Stimulated activated CD8-positive, alpha-beta memory T cell treated with anti-CD3 and anti-CD28 coated beads, Interleukin-4, amount 100 ng/mL, for 48 hours (primary cell): ENCODE results near the gene U2SURP.
"Not testable (repeated sequence)": the region's sequence is repeated elsewhere in the genome, so short reads cannot be mapped to it uniquely, and the experiment has no call there.

Experiments used
- DNase-seq: peaks from one replicate; pipeline ENCODE4 v3.0.0-alpha.2; 2020

U2SURP gene

DNA sequence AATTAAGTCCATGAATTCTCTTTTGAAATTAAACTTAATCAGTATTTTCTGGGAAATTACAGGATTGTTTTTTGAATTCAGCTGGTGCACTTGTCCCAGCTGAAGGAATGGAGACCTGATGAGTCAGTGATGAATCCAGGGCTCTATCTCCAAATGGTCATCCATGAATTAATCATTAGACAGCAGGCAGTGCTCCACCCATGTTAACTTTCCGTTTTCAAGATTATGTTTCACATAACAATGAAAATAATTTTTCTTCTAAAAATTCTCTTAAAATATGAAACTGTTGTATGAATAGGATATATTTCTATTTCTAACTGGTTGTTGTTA lies 24.0 kb upstream of the U2SURP start:
- no peak for DNase-seq

DNA sequence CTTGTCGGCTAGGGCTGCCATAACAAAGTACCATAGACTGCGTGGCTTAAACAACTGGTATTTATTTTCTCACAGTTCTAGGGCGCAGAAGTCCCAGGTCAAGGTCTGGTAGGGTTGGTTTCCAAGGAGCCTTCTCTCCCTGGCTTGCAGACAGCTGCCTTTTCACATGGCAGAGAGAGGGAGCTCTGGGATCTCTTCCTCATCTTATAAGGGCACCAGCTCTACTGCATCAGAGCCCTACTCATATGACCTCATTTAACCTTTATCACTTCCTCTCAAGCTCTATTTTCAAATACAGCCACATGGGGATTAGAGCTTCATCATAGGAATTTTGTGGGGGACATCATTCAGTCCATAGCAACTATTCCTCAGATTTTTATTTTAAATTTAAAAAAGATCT lies 20.3 kb upstream of the U2SURP start:
- no peak for DNase-seq

DNA sequence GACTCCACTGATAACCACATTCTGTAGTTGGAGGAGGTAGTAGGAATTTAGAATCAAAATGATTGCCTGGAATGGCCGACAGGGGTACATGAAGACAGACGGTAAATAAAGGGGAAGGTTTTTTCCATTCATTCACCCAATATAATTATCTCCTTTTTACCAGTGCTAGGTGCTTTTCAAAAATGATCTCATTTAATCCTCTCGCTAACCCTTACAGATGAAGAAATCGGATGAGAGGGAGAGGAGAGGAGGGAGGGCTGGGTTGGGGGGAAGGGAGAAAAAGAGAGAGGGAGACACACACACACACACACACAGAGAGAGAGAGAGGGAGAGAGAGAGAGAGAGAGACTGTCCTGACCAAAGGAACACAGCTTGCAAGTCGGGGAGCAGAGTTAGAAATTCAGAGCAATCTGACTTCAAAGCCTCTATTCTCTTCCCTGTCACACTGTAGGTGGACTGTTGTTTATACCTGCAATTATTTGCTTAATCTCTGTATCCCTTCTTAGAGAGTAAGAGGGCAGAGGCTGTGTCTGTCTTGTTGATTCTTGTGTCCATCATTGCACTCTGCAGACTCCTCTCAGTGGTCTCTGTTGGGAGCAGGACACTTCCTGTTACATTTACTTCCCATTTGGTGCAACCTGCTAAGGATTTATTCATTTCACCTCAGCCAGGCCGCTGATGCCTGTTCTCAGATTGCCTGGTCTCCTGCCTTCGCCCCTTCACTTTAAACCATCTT lies 19.2 kb upstream of the U2SURP start:
- DNase-seq, result no peak

DNA sequence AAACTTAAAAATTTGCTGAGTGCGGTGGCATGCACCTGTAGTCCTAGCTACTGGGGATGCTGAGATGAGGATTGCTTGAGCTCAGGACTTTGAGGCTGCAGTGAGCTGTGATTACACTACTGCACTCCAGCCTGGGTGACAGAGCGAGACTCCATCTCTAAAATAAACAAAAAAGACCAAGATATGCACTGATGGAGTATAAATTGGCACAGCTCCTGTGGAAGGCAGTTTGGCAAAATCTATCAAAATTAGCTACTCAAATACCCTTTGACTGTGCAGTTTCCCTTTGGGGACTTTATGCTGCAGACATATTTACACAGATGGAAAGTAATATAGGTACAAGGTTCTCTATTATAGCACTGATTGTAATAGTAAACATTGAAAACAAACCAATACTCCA lies 18.1 kb upstream of the U2SURP start:
- no peak for DNase-seq

DNA sequence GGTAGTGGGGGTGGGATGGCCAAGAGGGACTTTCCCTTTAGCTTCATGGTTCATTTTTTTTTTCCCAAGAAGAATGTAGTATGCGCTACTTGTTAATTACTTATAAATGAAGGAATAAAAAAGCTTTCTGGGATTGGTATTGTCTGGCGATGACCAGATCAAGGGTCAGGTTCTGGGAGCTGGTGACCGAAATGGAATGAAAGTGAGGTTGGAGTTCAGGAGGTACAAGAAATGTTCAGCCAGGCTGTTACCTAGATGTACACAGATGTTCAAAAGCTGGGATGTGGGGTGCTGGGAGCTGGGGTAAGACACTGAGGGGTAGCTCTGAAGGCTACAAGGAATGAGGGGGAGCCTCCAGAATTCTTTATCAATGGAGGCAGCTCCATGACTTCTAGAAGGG lies 17.1 kb upstream of the U2SURP start:
- DNase-seq, result no peak

DNA sequence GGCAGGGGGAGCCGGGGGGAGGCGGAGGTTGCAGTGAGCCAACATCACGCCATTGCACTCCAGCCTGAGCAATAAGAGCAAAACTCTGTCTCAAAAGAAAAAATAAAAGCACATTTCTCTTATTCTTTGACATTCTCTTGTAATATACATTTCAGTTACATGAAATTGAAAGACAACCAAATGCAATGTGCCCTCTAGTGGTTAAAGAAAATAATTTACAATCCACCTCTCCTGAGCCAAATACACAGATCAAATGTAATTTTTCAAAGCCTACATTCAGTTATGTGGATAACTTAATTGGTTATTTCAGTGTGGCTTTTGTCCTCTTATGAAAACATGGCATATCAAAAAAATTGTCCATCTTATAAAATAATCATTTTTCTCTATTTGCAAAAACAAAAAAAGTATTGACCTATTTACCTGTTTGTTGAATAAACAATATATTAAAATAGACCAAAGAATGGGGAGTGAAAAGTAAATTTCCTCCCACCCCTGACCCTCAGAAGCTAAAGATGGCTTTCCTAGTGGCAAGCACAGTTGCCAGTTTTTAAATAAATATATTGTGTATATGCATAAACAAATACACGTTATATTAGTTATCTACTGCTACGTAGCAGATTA lies 14.2 kb upstream of the U2SURP start:
- no peak for DNase-seq

DNA sequence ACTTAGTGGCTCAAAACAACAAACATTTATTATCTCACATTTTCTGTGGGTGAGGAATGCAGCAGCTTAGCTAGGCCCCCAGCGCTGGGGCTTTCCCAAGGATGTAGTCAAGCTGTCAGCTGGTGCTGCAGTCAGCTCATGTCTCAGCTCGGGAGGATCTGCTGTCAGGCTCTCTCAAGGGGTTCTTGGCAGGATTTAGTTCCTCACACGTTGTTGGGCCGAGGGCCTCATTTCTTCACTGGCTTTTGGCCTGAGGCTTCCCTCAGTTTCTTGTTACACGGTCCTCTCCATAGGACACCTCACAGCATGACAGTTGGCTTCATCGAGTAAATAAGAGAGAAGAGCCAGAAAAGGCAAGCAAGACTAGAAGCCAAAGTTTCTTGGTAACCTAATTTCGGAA lies 13.7 kb upstream of the U2SURP start:
- no peak for DNase-seq

DNA sequence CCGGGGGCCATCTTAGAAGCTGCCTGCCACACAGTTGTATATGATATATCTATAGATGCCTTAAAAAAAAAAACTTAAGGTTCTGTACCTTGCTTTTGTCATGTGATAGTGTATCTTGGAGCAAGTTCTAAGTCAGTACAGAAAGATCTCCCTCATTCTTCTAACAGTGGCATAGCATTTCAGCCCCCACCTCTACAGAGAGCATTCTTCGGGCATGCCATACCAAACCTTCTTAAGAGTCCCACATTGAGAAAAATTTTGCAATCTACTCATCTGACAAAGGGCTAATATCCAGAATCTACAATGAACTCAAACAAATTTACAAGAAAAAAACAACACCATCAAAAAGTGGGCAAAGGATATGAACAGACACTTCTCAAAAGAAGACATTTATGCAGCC lies 13.1 kb upstream of the U2SURP start:
- DNase-seq, result not testable (repeated sequence)

DNA sequence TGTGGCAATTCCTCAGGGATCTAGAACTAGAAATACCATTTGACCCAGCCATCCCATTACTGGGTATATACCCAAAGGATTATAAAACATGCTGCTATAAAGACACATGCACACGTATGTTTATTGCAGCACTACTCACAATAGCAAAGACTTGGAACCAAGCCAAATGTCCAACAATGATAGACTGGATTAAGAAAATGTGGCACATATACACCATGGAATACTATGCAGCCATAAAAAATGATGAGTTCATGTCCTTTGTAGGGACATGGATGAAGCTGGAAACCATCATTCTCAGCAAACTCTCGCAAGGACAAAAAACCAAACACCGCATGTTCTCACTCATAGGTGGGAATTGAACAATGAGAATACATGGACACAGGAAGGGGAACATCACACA lies 12.5 kb upstream of the U2SURP start:
- DNase-seq, result not testable (repeated sequence)

DNA sequence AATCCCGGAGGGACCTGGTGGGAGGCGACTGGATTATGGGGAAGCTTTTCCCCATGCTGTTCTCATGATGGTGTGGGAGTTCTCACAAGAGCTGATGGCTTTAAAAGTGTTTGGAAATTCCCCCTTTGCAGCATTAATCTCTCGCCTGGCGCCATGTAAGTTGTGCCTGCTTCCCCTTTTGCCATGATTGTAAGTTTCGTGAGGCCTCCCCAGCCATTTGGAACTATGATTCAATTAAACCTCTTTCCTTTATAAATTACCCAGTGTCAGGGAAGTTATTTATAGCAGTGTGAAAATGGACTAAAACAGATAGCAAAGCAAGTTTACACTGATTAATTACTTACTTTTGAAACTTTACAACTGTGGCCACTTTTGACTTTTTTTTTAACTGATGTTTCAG lies 10.6 kb upstream of the U2SURP start:
- DNase-seq, result no peak

DNA sequence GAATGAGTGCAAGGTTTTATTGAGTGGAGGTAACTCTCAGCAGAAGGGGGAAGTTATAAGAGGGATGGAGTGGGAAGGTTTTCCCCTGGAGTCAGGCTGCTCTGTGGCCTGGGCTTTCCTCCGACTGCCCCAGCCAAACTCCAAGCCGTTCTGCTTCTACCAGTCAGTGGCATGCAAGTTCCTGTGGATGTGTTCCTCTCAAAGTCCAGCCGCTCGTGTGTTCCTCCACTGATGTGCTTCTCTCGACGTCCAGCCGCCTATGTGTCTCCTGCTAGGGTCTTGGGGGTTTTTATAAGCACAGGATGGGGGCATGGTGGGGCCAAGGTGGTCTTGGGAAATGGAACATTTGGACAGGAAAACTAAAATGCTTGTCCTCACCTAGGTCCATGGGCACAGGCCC lies 9.0 kb upstream of the U2SURP start:
- no peak for DNase-seq

DNA sequence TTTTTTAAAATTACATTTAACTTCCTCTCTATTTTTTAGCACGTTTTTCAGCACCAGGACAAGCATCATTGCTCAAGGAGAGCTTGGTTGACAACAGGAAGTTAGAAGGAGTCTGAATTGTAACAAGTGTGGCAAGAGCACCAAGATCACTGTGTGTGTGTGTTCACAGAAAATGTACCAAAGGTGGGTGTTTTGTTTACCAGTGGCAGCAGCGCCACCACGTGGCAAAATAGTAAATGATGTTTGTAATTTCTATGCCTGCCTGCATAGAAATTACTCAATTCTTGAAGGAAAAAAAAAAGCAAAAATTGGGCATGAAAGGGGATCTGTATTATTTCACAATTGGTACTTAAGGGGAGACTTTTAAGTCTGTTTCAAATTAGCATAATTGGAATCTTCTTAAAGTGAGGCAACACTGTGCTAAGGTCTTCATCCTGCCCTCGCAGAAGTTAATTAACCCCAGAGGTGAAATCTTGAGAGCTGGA lies 7.4 kb upstream of the U2SURP start:
- DNase-seq, result peak; percentile 69

DNA sequence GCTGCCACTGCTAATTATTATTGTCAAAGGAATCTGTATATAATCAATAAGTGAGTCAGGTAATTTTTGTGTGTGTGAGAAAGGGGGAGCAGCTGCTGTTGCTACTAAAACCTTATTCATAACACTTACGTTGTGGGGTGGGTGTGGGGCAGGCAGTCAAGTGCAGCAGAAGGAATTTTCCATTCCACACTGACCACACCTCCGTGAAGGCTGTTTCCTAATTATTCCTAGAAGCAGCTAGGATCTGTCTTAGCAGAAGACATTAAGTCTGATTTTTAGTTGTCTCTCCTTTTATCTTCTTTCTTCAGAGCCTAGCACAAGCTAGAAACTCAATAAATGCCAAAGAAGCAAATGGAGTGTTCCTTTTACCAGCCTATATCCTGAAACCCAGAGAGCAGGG lies 4.0 kb upstream of the U2SURP start:
- DNase-seq, result no peak

DNA sequence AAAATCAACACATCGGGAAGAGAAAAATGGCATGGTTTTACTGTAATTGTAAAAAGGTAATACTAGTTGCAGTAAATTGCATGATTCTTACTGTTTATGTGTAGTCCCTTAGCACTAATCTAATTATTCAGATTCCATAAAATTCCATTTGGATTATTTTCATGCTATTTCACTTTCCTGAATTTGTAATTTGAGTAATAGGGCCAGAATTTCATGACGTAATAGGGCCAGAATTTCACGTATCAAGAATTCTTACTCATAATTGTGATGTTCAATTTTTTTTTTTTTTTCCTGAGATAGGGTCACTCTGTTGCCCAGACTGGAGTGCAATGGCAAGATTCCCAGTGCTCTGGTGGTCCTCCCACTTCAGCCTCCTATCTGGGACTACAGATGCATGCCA lies 2.9 kb upstream of the U2SURP start:
- DNase-seq, result no peak

DNA sequence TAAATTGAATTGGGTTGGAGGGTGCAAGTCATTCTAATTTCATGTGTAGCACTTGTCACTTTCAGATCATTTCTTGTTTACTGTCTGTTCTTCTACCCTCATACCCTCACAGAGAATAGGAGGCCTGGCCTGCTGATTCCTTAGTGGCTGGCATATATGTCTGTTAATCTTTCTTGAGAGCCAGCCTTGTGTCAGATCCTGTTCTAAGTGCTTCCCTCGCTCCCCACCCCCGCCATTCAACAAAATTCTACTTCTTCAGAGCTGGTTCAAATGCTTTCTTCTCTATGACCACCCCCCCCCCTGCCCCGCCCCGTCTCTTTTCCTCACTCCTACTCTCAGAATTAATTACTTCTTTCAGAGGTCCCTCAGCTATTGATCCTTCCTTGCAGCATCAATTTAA lies 1.5 kb upstream of the U2SURP start:
- DNase-seq, result no peak

DNA sequence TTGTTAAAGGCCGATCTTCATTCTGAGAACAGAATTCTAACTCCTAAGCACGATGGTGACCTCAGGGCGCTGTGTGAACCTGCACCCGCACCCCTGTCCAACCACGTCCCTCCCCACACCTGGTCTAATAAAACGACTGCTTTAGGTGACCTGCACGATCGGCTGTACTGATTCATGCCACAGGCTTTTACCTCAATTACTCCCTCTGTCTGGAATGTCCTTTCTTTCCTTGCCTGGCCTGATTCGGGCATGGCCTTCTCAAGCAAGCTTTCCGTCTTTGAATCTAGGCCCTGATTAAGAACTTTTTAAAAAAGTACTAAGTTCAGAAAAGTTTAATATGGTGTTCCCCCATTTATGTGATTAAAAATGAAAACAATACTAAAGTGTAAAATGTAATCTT lies 842 bp upstream of the U2SURP start:
- no peak for DNase-seq

DNA sequence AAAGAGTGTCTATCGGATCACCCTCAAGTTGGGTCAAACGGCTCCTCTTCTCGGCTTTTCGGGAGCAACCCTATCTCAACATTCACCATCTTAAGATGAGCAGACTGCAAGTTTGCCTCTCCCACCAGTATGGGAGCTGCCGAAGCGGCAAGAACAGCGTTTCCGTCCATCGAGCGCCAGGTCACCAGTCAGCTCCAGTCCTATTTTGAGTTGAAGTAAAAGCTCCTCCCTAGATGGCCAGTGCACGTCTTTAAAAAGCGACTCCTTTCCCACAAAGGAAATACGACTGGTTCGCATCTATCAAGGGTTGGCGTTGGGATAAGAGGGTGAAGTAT lies 369 bp upstream of the U2SURP start:
- DNase-seq, result peak; percentile 72

DNA sequence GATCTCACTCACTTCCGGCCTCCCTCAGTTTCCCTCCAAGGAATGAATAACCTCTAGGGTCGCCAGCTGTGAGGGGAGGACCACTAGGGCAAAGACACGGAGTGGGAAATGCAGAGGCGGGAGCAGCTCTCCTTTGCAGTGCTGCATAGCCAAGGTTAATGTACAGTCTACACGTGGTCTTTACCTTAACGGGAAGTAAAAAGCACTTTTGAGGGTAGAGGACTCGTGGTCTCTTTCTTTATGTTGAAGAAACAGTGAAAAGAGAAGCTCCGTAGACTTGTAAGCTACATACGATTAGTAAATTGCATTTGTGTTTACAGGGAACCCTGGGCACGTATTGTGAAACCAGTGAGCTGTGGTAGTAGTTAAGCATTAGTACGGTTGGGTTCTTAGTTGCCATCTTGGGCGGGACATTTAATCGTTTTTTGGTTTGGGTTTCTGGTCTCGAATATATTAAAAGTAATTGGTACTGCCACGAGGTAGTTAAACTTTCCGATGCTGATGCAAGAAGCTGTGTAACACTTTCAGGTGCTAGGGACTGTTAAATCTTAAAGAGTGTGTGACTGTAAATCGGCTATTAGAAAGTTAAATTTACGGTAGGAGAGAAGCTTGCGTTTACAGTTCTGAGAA lies 828 bp downstream of the U2SURP start:
- no peak for DNase-seq

DNA sequence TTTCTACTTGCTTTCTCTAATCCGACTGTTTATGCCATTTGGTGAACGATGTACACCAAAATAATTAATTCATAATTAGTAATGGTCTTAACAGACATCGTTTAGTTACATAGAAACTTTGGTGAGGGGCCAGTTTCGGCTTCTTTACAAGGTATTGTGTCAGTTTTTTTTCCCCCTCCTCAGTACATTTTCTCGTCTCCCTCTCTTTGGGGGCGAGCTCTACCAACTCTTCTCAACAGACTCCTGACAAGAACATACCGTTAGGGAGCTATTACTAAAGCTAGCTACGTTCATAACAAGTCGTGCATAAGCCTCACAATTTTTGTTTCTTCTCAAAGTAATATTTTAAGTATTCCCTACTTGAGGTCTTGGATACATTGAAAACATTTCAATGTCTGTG lies 1.4 kb downstream of the U2SURP start:
- no peak for DNase-seq

DNA sequence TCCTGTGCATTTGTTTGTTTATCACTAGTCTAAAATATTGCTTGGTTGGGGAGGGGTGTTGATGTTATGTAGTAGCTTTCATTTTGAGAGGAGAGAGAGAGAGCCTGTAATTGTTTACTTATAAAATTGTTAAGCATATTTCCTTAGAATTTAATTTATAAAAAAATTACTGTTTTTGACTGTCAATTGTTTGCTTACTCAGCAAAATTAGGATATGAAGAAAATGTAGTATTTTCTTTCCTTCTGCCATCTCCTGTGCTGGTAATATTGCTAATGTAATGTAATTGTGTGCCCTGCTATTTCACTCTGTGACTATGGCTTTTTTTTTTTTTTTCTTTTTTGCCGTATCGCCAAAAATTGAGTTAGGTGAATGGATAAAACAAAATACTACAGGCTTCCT lies 3.5 kb downstream of the U2SURP start:
- no peak for DNase-seq

DNA sequence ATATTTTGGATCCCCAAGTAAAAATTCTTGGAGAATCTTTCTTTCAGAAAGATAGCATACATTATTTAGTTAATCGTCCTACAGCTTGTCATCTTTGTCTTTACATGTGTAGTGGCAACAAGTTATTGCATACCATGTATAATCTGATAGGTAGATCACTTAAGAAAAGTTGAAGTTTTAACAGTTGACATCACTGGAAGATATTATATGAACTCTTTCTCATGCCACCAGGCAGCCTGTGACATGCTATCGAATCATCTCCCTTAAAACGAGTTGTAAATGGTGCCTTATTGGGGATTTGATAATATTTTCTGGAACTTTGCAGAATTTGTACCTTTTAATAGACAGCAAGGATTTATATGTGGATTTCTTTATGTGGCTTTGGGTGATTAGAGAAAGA lies 8.7 kb downstream of the U2SURP start:
- DNase-seq, result no peak

DNA sequence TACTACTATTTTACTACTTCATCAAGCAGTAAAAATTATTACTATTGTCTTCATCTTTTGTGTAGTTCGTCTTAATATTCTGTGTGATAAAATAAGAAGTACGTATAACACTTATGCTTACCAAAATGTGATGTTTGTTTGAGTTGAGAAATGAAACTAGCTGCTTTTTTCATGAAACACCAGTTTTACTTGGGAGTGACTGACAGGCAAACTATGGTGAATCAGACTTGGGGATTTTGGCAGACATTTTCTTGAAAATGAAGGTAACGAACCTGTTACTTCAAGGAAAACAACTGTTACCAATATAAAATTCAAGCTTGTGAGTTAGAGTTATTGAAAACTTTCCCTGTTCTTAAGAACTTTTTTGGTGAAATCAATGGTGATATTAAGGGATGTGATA lies 10.3 kb downstream of the U2SURP start:
- DNase-seq, result no peak

DNA sequence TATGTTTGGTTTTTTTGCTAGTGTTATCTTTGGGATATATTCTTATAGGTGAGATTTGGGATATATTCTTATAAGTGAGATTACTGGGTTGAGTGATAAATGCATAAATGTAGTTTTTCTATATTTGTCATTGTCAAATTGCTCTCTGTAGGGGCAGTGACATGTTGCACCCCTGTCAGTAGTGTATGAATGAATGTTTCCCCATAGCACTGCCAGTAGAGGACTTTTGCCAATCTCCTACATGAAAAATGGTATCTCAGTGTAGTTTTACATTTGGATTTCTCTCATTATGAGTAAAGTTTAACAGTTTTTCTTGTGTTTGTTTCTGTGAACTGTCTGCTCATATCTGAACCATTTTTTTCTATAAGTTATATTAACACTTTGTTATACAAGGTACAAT lies 13.6 kb downstream of the U2SURP start:
- DNase-seq, result no peak

DNA sequence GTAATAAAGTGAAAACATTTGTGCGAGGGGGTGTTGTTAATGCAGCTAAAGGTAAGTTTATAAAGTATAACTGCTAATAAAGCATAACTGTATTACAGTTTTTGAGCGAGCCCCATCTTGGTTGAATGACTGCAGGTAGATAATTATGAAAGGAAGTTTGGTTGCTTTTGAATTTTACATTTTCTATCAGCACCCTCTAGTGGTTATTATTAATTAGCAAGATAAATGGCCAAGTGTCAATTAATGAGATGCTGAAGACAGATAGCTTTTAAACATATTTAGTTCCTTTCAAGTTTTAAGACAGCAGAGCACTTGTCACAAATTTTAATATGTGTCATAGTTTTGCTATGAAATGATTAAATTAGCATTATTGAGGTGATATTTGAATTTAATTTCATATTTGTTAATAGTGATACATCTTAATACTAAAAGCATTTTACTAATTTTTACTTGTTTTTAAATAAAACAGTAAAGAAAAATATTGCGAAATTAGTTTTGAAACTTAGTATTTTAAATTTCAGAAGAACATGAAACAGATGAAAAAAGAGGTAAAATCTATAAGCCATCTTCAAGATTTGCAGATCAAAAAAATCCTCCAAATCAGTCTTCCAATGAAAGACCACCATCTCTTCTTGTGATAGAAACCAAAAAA lies 15.1 kb downstream of the U2SURP start:
- no peak for DNase-seq
